ENCODE results near the gene ATP2C2. TPM values are rescaled to one million over a fixed set of nuclear protein-coding genes. Genes with fewer than 3 reads are reported as not detected.

Gene ATP2C2
- total RNA-seq, 2 donors from 2014 or later, result 2.0 to 2.6 TPM

DNA sequence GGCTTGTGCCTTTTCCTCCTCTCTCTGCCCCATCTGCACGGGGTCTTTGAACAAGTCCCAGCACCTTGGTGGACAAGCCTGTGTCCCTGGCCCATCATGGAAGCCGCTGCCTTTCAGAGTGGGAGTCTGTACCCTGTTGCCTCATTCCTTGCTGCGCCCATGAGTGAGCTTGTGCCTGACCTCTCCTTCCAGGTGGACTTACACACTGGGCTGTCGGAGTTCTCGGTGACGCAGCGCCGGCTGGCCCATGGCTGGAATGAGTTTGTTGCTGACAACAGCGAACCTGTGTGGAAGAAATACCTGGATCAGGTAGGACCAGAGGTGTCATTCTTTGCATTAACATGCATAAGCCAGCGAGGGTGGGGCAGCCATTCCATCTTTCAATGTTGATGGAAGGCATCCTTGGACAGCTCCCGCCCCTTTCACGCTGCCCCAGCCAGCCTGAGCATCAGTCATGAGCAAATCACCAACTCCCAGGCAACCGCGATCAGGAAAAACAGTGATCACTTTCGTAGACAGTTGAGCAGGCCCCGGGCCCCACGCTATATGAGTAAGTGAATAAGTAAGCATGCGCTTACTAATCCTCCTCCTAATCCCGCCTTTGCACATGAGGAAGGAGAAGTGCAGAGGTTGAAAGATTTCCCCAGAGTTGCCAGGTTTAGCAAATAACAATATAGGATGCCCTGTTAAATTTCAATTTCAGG lies 36.8 kb downstream of the ATP2C2 start:
- Mint-ChIP-seq H3K27me3 (ENCODE audit: insufficient read depth) (peaks cover 2% of the 10 kb centered on the region), H3K27ac (no peak overlapping the region), H3K9me3 (no peaks in the 10 kb centered on the region), H3K4me3 (no peak overlapping the region), H3K36me3 (ENCODE audit: low read depth) (no peaks in the 10 kb centered on the region), H3K4me1 (no peaks in the 10 kb centered on the region)
- no peak for DNase-seq
- Histone ChIP-seq H3K27me3 (ENCODE audit: control insufficient read depth, insufficient read depth, low read length, poor library complexity, severe bottlenecking) (peaks cover 28% of the 10 kb centered on the region), H3K27ac (ENCODE audit: low read depth, low read length) (no peak overlapping the region), H3K4me3 (ENCODE audit: low read length) (no peak overlapping the region), H3K9ac (ENCODE audit: extremely low read depth, low read length, poor library complexity, severe bottlenecking) (no peak overlapping the region), H3K36me3 (ENCODE audit: control insufficient read depth, insufficient read depth, low read length) (no peaks in the 10 kb centered on the region), H3K9me3 (ENCODE audit: control insufficient read depth, low read length) (no peaks in the 10 kb centered on the region), H3K4me1 (ENCODE audit: control insufficient read depth, insufficient read depth, low read length) (no peaks in the 10 kb centered on the region)
- TF ChIP-seq, protein P1, sequence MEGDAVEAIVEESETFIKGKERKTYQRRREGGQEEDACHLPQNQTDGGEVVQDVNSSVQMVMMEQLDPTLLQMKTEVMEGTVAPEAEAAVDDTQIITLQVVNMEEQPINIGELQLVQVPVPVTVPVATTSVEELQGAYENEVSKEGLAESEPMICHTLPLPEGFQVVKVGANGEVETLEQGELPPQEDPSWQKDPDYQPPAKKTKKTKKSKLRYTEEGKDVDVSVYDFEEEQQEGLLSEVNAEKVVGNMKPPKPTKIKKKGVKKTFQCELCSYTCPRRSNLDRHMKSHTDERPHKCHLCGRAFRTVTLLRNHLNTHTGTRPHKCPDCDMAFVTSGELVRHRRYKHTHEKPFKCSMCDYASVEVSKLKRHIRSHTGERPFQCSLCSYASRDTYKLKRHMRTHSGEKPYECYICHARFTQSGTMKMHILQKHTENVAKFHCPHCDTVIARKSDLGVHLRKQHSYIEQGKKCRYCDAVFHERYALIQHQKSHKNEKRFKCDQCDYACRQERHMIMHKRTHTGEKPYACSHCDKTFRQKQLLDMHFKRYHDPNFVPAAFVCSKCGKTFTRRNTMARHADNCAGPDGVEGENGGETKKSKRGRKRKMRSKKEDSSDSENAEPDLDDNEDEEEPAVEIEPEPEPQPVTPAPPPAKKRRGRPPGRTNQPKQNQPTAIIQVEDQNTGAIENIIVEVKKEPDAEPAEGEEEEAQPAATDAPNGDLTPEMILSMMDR (conservative IDR thresholded peaks at IDR 0.05), result no peak
- 91 to 92% methylated on average over 17 to 19 of the region's 19 CpGs for WGBS, 2 experiments (ENCODE audit: insufficient coverage in 1 of 2, insufficient read length in 1 of 2)

DNA sequence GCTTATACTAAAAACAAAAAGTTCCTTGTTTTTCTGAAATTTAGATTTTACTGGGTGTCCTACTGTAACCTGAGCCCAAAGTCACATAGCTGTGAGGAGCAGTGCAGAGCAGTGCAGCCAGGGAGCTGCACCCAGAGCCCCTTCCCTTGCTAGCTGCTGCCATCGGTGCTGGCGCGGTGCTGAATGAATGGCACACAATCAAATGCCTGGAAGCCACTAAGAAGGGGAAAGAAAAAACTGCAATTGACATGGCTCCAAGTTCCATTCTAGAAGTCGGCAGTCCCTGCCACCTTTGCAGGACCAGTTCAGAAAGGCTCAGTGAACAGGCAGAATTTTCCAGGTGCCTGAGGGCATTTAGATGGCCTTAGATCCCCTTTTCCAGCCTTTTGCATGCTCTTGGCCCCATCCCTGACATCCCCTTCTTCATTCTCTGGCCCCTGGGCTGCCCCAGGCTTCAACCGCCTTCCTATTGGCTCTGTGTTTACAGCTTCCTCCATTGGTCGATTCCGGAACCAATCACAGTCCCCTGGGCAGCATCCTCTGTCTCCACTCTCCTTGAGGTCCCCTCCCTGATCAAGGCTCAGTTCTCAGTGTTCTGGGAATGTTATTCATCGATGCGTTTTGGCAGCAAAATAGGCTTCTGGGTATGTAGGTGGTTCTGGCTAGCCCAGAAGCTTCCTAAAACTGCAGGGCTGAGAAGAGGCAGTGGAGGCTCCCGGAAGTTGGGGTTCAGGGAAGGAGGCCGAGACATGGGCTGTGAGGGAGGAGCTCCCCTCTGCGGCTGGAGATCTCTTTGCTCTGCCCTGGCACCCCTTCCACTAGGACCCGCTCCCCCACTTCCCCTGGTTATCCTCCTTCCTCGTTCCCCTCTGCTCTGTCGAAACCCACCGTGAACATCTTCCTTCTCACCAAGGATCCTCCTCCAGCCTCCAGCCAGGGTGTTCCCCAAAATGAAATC lies 37.9 kb downstream of the ATP2C2 start:
- Mint-ChIP-seq H3K4me3 (no peak overlapping the region), H3K9me3 (no peaks in the 10 kb centered on the region), H3K4me1 (no peaks in the 10 kb centered on the region), H3K27ac (no peak overlapping the region), H3K27me3 (ENCODE audit: insufficient read depth) (peaks cover 2% of the 10 kb centered on the region), H3K36me3 (ENCODE audit: low read depth) (no peaks in the 10 kb centered on the region)
- H3K9ac ChIP-seq (ENCODE audit: extremely low read depth, low read length, poor library complexity, severe bottlenecking), result no peak overlapping the region
- no peak overlapping the region for H3K4me3 ChIP-seq (ENCODE audit: low read length)
- H3K27me3 ChIP-seq (ENCODE audit: control insufficient read depth, insufficient read depth, low read length, poor library complexity, severe bottlenecking), result peaks cover 28% of the 10 kb centered on the region
- TF ChIP-seq, protein P1 (conservative IDR thresholded peaks at IDR 0.05), result no peak
- no peaks in the 10 kb centered on the region for H3K4me1 ChIP-seq (ENCODE audit: control insufficient read depth, insufficient read depth, low read length)
- DNase-seq, result peak; percentile 60
- no peaks in the 10 kb centered on the region for H3K36me3 ChIP-seq (ENCODE audit: control insufficient read depth, insufficient read depth, low read length)
- H3K9me3 ChIP-seq (ENCODE audit: control insufficient read depth, low read length), result no peaks in the 10 kb centered on the region
- 90 to 92% methylated on average over 7 to 16 of the region's 16 CpGs for WGBS, 2 experiments (ENCODE audit: insufficient coverage in 1 of 2, insufficient read length in 1 of 2)
- no peak overlapping the region for H3K27ac ChIP-seq (ENCODE audit: low read depth, low read length)

DNA sequence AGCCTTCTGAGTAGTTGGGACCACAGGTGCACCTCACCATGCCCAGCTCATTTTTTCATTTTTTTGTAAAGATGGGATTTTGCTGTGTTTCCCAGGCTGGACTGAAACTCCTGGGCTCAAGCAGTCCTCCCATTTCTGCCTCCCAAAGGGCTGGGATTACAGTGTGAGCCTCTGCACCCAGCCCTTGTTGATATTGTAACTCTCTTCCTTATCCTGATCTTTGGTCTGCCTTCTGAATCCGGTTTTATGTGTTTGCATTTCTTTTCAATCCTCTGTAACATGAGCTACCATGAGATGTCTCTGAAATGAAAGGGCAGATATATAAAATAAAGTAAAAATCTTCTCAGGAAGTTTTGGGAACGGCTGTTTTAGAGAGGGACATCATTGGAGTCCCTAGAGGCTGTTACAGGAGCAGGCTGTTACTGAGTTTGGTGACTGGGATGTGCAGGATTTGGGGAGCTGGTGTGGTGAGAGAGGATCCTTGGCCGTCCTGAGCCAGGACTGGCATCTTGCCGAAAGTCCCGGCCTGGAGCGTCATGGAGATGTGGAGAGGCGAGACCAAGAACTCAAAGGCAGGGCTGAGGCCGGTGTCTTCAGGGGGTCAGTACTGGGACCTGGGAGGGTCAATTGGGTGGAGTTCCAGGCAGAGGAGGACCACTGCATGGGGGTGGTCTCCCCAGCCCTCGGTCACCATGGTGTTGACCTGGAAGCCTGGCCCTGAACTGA lies 39.4 kb downstream of the ATP2C2 start:
- no peaks in the 10 kb centered on the region for H3K36me3 ChIP-seq (ENCODE audit: control insufficient read depth, insufficient read depth, low read length)
- H3K36me3 Mint-ChIP-seq (ENCODE audit: low read depth), result no peaks in the 10 kb centered on the region
- H3K27me3 ChIP-seq (ENCODE audit: control insufficient read depth, insufficient read depth, low read length, poor library complexity, severe bottlenecking), result peaks cover 24% of the 10 kb centered on the region
- H3K27me3 Mint-ChIP-seq (ENCODE audit: insufficient read depth), result no peaks in the 10 kb centered on the region
- no peak overlapping the region for H3K4me3 Mint-ChIP-seq
- no peaks in the 10 kb centered on the region for H3K9me3 ChIP-seq (ENCODE audit: control insufficient read depth, low read length)
- H3K4me3 ChIP-seq (ENCODE audit: low read length), result no peak overlapping the region
- H3K27ac Mint-ChIP-seq, result no peak overlapping the region
- H3K9me3 Mint-ChIP-seq, result no peaks in the 10 kb centered on the region
- H3K9ac ChIP-seq (ENCODE audit: extremely low read depth, low read length, poor library complexity, severe bottlenecking), result no peak overlapping the region
- DNase-seq, result no peak
- 87% methylated on average over 3 to 9 of the region's 9 CpGs for WGBS, 2 experiments (ENCODE audit: insufficient coverage in 1 of 2, insufficient read length in 1 of 2)
- no peaks in the 10 kb centered on the region for H3K4me1 Mint-ChIP-seq
- no peak overlapping the region for H3K27ac ChIP-seq (ENCODE audit: low read depth, low read length)
- TF ChIP-seq, protein P1 (conservative IDR thresholded peaks at IDR 0.05), result no peak
- no peaks in the 10 kb centered on the region for H3K4me1 ChIP-seq (ENCODE audit: control insufficient read depth, insufficient read depth, low read length)
